Measurements from ENCODE around the gene SENP1.

DNA sequence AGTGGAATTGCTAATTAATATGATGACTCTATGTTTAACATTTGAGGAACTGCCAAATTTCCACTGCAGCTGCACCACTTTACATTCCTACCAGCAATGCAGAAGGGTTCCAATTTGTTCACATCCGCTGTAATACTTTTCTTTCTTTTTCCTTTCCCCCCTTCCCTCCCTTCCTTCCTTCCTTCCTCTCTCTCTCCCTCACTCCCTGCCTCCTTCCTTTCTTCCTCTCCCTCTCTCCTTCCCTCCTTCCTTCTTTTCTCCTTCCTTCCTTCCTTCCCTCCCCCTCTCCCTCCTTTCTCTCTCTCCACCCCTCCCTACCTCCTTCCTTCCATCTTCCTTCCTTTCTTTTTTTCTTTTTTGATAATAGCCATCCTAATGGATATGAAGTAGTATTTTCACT lies 10.1 kb upstream of the SENP1 start:
- TF ChIP-seq, protein P1, sequence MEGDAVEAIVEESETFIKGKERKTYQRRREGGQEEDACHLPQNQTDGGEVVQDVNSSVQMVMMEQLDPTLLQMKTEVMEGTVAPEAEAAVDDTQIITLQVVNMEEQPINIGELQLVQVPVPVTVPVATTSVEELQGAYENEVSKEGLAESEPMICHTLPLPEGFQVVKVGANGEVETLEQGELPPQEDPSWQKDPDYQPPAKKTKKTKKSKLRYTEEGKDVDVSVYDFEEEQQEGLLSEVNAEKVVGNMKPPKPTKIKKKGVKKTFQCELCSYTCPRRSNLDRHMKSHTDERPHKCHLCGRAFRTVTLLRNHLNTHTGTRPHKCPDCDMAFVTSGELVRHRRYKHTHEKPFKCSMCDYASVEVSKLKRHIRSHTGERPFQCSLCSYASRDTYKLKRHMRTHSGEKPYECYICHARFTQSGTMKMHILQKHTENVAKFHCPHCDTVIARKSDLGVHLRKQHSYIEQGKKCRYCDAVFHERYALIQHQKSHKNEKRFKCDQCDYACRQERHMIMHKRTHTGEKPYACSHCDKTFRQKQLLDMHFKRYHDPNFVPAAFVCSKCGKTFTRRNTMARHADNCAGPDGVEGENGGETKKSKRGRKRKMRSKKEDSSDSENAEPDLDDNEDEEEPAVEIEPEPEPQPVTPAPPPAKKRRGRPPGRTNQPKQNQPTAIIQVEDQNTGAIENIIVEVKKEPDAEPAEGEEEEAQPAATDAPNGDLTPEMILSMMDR (IDR thresholded peaks at IDR 0.05; ENCODE audit: extremely low read depth in 1 of 2, insufficient read depth in 1 of 2, low read depth in 1 of 2, low read length in 2 of 2) = no peak
- TF ChIP-seq EZH2 (IDR thresholded peaks at IDR 0.05; ENCODE audit: borderline replicate concordance, low read depth, low read length, severe bottlenecking) = no peak
- no peak for TF ChIP-seq POLR2A (IDR thresholded peaks at IDR 0.05; ENCODE audit: low read depth, low read length)
- no peak for TF ChIP-seq POLR2AphosphoS5 (IDR thresholded peaks at IDR 0.05; ENCODE audit: insufficient read depth, low read depth, low read length)
- TF ChIP-seq MYC (IDR thresholded peaks at IDR 0.05; ENCODE audit: low read depth, low read length) = no peak
- TF ChIP-seq MAX (IDR thresholded peaks at IDR 0.05; ENCODE audit: insufficient read depth, insufficient read length) = no peak
- no peak for TF ChIP-seq JUN (IDR thresholded peaks at IDR 0.05; ENCODE audit: borderline replicate concordance, insufficient read depth, insufficient read length, low read depth)
- TF ChIP-seq FOS (IDR thresholded peaks at IDR 0.05; ENCODE audit: borderline replicate concordance, insufficient read depth, low read length) = no peak
